ENCODE measurements around the gene DHRS3.
"Not testable (repeated sequence)": the region's sequence is repeated elsewhere in the genome, so short reads cannot be mapped to it uniquely, and the experiment has no call there.

DHRS3 gene

GRCh38 chr1:12572522-12572921, 45.5 kb downstream of the DHRS3 start:
- no peak for DNase-seq

GRCh38 chr1:12570291-12570690, 47.7 kb downstream of the DHRS3 start:
- no peak for DNase-seq

GRCh38 chr1:12568009-12568767, 49.8 kb downstream of the DHRS3 start:
- DNase-seq, result no peak

GRCh38 chr1:12567288-12567819, 50.7 kb downstream of the DHRS3 start:
- no peak for DNase-seq

- no peak for DNase-seq
Observed at GRCh38 chr1:12566484-12567287, 51.3 kb downstream of the DHRS3 start.

- DNase-seq, result no peak
Observed at GRCh38 chr1:12565966-12566352, 52.1 kb downstream of the DHRS3 start.

- DNase-seq, result no peak
Observed at GRCh38 chr1:12565094-12565965, 52.7 kb downstream of the DHRS3 start.

GRCh38 chr1:12564251-12564650, 53.8 kb downstream of the DHRS3 start:
- not testable (repeated sequence) for DNase-seq

- no peak for DNase-seq
Observed at GRCh38 chr1:12562955-12563576, 54.9 kb downstream of the DHRS3 start.

GRCh38 chr1:12561121-12561520, 56.9 kb downstream of the DHRS3 start:
- DNase-seq, result no peak

- DNase-seq, result no peak
Observed at GRCh38 chr1:12556957-12557935, 60.8 kb downstream of the DHRS3 start.

GRCh38 chr1:12556368-12556930, 61.6 kb downstream of the DHRS3 start:
- no peak for DNase-seq

- DNase-seq, result no peak
Observed at GRCh38 chr1:12555411-12556367, 62.3 kb downstream of the DHRS3 start.

- DNase-seq, result no peak
Observed at GRCh38 chr1:12554521-12555305, 63.3 kb downstream of the DHRS3 start.

- no peak for DNase-seq
Observed at GRCh38 chr1:12553963-12554362, 64.0 kb downstream of the DHRS3 start.

- no peak for DNase-seq
Observed at GRCh38 chr1:12552951-12553921, 64.8 kb downstream of the DHRS3 start.

GRCh38 chr1:12552111-12552888, 65.7 kb downstream of the DHRS3 start:
- no peak for DNase-seq

Data from activated CD4-positive, alpha-beta T cell treated with anti-CD3 and anti-CD28 coated beads, Interleukin-10, Interleukin-2, amounts not matched to agents 100 ng/mL and 50 ng/mL, durations not matched to agents 16 hours and 8 hours (primary cell).